ENCODE results near the gene OR1F1. TPM values are rescaled to one million over a fixed set of nuclear protein-coding genes. Genes with fewer than 3 reads are reported as not detected.

OR1F1 gene
- total RNA-seq, 1 experiment from 2014 or later: 0.26 TPM

DNA sequence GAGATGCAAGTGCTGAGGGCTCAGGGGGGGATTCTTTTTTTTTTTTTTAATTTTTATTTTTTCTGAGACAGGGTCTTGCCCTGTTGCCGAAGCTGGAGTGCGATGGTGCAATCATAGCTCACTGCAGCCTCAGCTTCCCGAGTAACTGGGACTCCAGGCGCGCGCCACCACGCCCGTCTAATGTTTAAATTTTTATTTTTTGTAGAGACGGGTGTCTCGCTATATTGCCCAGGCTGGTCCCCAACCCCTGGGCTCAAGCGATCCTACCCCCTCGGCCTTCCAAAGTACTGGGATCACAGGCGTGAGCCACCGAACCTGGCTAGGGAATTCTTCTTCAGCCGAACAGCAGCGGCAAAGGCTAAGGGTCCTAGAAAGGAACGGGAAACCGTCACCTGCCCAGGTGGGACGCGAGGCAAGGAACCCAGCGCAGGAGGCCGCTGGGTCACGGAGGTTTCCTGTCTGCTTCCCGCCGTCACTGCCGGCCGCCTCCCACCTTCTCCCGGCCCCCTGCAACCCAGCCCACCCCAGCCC lies 13.3 kb upstream of the OR1F1 start:
- no TSS peak for BruUV-seq (replicated peaks)
- no peak for TF ChIP-seq POLR2AphosphoS5 (IDR thresholded peaks at IDR 0.05; ENCODE audit: low read depth, low read length)
- TF ChIP-seq, protein P1, sequence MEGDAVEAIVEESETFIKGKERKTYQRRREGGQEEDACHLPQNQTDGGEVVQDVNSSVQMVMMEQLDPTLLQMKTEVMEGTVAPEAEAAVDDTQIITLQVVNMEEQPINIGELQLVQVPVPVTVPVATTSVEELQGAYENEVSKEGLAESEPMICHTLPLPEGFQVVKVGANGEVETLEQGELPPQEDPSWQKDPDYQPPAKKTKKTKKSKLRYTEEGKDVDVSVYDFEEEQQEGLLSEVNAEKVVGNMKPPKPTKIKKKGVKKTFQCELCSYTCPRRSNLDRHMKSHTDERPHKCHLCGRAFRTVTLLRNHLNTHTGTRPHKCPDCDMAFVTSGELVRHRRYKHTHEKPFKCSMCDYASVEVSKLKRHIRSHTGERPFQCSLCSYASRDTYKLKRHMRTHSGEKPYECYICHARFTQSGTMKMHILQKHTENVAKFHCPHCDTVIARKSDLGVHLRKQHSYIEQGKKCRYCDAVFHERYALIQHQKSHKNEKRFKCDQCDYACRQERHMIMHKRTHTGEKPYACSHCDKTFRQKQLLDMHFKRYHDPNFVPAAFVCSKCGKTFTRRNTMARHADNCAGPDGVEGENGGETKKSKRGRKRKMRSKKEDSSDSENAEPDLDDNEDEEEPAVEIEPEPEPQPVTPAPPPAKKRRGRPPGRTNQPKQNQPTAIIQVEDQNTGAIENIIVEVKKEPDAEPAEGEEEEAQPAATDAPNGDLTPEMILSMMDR (IDR thresholded peaks at IDR 0.05): peak; percentile 33
- intact Hi-C loops (cut with micrococcal nuclease; ENCODE audit: unreplicated experiment): no loop called here
- in situ Hi-C loops (cut with HindIII; ENCODE audit: low pct_unique_long_range_greater_than_20kb, low sequenced_read_pairs): no loop called here
- DNase-seq (ENCODE audit: low read depth, low spot score) (no peak), ATAC-seq (no peak)
- peak overlapping the region; percentile 49 to 69 for H3K4me3 ChIP-seq (ENCODE audit: low read depth in 2 of 2, low read length in 2 of 2)
- peak overlapping the region; percentile 41; the same call in 1 of the 2 replicates for H3K27ac ChIP-seq (ENCODE audit: low read length)
- ChIA-PET POLR2A (no interaction called here), CTCF (interaction anchor here (0.5 kb wide), 1 partner anchor 267 kb away, joined by 3 read pairs; no protein-coding TSS in a partner anchor)
- no peaks in the 10 kb centered on the region for H3K9me3 ChIP-seq (ENCODE audit: control insufficient read depth, insufficient read depth, low read depth, low read length)
- no peaks in the 10 kb centered on the region for H3K27me3 ChIP-seq (ENCODE audit: control insufficient read depth, insufficient read depth, low read length)
- H3K36me3 ChIP-seq (ENCODE audit: control insufficient read depth, insufficient read depth, low read length): no peaks in the 10 kb centered on the region
- peaks cover 25% of the 10 kb centered on the region for H3K4me1 ChIP-seq (ENCODE audit: control insufficient read depth, insufficient read depth, low read length)

DNA sequence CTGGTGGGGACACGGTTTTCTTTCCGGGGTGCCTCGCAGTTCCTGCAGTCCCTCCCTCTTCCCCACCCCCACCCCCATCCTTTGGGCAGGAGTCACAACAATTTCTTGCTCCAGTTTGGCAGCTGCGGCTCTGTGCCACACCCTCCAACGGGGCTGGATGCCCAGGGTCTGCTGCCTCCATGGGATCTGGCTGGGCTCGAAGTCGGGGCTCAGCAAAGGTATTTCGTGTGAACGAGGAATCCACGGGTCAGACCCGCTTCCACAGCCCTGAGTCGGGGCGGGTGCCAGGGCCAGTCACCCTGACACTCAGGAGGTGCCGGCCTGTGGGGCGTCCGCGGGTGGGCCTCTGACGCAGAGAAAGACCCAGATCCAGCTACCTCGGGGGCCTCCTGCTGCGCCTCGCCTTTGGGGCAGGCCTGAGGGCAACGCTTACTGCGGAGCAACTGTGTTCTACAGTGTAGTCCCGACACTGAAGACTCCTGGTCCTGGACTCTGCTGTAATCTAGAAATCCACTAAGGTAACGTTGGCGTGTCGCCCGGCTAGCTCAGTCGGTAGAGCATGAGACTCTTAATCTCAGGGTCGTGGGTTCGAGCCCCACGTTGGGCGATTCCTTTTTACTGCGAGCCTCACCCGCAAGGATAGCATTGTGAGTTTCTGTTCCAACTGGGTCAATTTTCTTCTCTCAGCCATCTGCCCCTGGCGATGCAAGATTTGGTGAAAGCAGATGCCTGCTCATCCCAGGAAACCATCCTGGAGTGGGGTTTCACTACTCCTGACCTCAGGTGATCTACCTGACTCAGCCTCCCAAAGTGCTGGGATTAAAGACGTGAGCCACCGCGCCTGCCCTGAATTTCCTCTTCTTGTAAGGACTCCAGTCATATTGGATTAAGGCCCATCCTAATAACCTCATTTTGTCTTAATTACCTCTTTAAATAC lies 12.6 kb upstream of the OR1F1 start:
- peak overlapping the region; percentile 49 to 69 for H3K4me3 ChIP-seq (ENCODE audit: low read depth in 2 of 2, low read length in 2 of 2)
- POLR2A ChIA-PET: no interaction called here

More for the DNA sequence above, 12.6 kb upstream of the OR1F1 start:
- no peak for DNase-seq (ENCODE audit: low read depth, low spot score)
- intact Hi-C loops (cut with micrococcal nuclease; ENCODE audit: unreplicated experiment): no loop called here
- Histone ChIP-seq H3K27me3 (ENCODE audit: control insufficient read depth, insufficient read depth, low read length) (no peaks in the 10 kb centered on the region), H3K4me1 (ENCODE audit: control insufficient read depth, insufficient read depth, low read length) (peaks cover 25% of the 10 kb centered on the region), H3K9me3 (ENCODE audit: control insufficient read depth, insufficient read depth, low read depth, low read length) (no peaks in the 10 kb centered on the region), H3K36me3 (ENCODE audit: control insufficient read depth, insufficient read depth, low read length) (no peaks in the 10 kb centered on the region), H3K27ac (ENCODE audit: low read length) (peak overlapping the region; percentile 70; the same call in 1 of the 2 replicates)
- CTCF ChIA-PET: interaction anchor here (0.5 kb wide), 1 partner anchor 267 kb away, joined by 3 read pairs; no protein-coding TSS in a partner anchor
- TF ChIP-seq, protein P1 (IDR thresholded peaks at IDR 0.05): no peak
- TF ChIP-seq, protein P2, sequence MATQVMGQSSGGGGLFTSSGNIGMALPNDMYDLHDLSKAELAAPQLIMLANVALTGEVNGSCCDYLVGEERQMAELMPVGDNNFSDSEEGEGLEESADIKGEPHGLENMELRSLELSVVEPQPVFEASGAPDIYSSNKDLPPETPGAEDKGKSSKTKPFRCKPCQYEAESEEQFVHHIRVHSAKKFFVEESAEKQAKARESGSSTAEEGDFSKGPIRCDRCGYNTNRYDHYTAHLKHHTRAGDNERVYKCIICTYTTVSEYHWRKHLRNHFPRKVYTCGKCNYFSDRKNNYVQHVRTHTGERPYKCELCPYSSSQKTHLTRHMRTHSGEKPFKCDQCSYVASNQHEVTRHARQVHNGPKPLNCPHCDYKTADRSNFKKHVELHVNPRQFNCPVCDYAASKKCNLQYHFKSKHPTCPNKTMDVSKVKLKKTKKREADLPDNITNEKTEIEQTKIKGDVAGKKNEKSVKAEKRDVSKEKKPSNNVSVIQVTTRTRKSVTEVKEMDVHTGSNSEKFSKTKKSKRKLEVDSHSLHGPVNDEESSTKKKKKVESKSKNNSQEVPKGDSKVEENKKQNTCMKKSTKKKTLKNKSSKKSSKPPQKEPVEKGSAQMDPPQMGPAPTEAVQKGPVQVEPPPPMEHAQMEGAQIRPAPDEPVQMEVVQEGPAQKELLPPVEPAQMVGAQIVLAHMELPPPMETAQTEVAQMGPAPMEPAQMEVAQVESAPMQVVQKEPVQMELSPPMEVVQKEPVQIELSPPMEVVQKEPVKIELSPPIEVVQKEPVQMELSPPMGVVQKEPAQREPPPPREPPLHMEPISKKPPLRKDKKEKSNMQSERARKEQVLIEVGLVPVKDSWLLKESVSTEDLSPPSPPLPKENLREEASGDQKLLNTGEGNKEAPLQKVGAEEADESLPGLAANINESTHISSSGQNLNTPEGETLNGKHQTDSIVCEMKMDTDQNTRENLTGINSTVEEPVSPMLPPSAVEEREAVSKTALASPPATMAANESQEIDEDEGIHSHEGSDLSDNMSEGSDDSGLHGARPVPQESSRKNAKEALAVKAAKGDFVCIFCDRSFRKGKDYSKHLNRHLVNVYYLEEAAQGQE (IDR thresholded peaks at IDR 0.05; ENCODE audit: insufficient read depth in 1 of 2, low read depth in 2 of 2, low read length in 1 of 2): no peak
- TF ChIP-seq SIN3A (IDR thresholded peaks at IDR 0.05; ENCODE audit: borderline replicate concordance, insufficient read depth, low read depth, low read length): no peak
- TF ChIP-seq POLR2AphosphoS5 (IDR thresholded peaks at IDR 0.05; ENCODE audit: low read depth, low read length): peak; percentile 41; the same call in 1 of the 2 replicates
- ATAC-seq: peak; percentile 61
- in situ Hi-C loops (cut with HindIII; ENCODE audit: low pct_unique_long_range_greater_than_20kb, low sequenced_read_pairs): no loop called here
- BruUV-seq (replicated peaks): no TSS peak

Measured in Panc1 (cell line).